GM19025 (cell line): ENCODE measurements around the gene CHCHD5.
"Not testable (repeated sequence)": the region's sequence is repeated elsewhere in the genome, so short reads cannot be mapped to it uniquely, and the experiment has no call there.

Experiments used
- ATAC-seq: cut with Tn5 transposase; IDR thresholded peaks from one replicate; pipeline ENCODE4 v1.9.1; 2021; ENCODE audit warnings: mild to moderate bottlenecking, low read depth, moderate library complexity; ENCODE audit not compliant: unreplicated experiment

Gene CHCHD5

DNA sequence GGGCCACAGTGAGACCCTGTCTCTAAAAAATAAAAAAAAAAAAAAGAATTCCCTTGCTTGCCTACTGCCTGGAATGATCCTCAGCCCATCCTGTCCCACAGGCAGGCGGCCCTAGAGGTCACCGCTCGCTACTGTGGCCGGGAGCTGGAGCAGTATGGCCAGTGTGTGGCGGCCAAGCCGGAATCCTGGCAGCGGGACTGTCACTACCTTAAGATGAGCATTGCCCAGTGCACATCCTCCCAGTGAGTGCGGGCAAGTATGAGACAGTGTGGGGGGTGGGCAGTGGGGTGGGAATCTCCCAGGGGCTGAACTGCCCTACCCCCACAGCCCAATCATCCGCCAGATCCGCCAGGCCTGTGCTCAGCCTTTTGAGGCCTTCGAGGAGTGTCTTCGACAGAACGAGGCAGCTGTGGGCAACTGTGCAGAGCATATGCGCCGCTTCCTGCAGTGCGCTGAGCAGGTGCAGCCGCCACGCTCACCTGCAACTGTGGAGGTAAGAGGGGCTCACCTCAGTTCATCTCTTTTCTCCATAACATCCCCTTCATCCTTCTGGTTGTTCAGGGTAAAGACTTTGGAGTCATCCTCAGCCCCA lies 1.6 kb downstream of the CHCHD5 start:
- ATAC-seq, result no peak

DNA sequence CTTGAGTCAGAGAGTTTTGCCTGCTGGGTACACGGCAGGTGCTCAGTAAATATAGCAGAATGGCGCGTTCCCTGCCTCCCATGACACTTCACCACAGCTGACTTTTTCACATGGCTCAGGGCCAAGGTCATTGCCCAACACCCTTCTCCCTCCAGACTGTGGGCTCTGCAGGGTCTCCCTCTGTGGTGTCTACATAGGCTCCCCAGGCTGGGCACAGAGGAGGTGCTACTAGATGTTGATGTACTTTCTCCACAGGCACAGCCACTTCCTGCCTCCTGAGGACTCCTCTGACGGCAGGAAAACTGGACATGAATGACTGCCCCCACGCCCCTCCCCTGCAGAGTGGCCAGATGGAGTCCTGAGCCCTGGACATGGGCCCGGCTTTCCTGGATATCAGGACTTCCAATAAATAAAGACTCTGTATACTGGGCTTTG lies 4.2 kb downstream of the CHCHD5 start:
- ATAC-seq, result no peak

DNA sequence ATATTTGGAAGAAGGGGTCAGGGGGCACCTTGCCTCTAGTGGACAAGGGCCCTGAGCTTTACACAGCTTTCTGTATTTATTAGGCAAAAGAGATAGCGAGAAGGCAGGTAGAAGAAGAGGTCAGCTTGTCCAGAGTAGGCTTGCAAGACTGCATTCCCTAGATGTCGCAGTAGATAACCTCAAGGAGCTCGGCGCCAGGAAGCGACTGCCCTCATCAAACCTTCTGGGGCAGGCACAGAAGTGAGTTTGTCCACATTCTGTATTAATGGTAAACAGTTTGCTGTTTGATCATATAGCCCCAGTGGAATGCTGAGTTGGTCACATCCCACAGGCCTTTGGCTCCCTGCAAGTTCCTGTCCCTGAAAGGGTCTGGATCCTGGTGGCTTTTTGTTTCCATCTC lies 7.0 kb downstream of the CHCHD5 start:
- ATAC-seq, result no peak

DNA sequence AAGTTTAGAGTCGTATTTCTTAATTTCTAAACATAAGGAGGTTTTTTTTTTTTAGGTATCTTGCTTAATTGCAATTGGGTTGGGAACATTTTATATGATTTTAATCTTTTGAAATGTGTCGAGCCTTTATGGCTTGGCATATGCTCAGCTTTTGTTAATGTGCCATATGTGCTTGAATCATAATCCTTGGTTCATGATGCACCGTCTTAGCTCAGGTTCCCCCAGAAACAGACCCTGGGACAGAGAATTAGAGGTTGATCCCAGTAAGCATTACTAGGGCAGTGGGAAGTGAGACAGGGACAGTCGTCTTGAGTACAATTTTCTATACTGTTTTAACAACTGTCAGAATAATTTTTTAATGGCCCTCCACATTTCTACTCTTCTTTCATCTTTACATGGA lies 9.3 kb downstream of the CHCHD5 start:
- no peak for ATAC-seq

DNA sequence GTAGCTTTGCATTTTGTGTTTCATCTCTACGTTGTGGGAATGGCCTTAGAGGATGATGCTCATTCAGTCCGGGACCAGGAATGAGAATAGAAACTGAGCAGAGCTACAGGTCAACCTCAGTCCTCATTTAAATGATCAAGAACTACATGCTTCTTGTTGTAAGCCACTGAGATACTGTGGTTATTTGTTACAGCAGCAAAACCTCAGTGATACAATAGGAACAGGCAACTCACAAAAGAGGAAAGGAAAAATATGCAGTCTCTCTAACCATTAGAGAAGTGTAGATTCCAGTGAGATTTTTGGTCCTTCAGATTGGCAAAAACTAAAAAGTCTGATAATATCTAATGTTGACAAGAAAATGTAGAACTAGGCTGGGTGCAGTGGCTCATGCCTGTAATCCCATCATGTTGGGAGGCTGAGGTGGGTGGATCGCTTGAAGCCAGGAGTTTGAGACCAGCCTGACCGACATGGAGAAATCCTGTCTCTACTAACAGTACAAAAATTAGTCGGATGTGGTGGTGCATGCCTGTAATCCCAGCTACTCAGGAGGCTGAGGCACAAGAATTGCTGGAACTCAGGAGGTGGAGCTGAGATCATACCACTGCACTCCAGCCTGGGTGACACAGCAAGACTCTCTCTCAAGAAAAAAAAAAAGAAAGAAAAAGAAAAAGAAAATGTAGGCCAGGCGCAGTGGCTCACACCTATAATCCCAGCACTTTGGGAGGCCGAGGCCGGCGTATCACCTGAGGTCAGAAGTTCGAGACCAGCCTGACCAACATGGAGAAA lies 13.3 kb downstream of the CHCHD5 start:
- no peak for ATAC-seq

DNA sequence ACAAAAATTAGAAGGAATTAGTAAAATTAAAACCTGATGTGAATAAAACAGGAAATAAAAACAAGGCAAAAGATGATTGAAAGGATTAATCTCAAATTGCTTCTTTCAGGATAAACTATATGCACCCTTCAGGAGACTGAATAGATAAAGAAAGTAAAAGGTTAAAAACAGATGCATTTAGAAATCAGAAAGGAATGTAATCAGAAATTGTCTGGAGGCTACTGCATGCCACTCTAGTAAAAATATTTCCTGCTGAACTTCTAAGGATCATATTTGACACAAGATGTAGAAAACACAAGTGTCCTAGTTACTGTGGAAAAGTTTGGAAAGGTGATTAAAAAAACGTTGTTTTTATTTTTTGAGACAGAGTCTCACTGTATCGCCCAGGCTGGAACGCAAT lies 16.2 kb downstream of the CHCHD5 start:
- ATAC-seq, result no peak

DNA sequence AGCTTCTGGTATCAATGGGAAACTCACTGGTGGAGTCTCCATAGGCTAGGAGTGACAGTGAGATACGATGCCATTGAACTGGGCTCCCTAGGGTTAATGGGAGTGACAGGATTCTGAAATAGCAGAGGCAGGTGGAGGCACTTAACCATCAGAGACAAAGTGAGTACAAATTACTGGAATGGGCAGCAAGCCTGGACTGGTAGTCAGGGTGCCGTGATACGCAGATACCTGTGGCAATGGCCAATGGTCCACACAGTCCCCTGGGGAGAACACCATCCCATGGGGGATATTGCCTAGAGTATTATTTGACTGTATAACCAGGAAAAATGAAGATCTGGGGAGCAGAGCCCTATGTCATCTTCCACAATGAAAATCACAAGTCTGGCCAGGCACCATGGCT lies 17.3 kb downstream of the CHCHD5 start:
- no peak for ATAC-seq

DNA sequence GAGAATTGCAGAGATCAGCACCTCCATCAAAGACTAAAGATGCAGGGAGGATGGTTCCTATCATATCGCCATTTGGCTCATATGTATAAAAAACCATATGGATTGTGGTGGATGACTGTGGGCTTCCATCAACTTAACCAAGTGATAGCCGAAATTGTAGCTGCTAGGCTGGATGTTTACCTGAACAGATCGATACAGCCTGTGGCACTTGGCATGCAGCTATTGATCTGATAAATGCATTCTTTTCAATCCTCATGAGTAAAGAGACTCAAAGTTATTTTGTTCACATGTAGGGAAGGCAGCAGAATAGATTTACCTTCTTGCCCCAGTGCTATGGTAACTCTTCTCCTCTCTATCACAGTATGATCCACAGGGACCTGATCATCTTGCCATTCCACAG lies 18.5 kb downstream of the CHCHD5 start:
- ATAC-seq, result no peak

DNA sequence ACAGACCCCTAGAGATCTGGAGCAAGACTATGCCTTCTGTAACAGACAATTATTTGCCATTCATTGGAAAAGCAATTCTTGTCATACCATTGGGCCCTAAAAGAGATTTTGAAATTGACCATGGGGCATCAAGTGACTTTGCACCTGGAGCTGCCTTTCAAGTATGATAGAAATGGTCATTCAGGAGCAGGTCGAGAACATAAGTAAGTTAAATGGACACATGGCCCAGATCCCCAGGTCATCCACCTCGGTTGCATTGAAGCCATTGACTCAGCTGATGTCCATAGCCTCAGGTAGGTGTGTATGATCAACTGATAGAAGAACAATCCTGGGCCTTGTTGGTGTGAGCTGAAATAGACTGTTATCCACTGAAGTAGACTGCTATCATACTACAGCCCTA lies 19.3 kb downstream of the CHCHD5 start:
- ATAC-seq, result no peak

DNA sequence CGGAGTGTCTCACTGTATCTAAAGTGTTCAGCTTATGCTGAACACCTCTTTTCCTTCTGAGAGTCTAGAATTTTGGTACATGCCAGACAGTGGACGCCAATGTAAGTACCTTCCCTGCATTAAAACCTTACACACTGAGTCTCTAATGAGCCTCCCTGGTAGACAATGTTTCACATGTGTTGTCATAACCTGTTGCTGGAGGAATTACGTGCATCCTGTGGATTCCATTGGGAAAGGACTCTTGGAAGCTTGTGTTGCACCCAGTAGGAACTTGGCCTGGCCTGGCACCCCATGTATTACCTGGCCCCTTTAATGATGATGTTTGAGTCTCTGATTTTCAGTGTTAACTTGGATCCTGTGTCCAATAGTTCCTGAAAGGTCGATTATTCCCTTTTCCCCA lies 20.5 kb downstream of the CHCHD5 start:
- ATAC-seq, result no peak

DNA sequence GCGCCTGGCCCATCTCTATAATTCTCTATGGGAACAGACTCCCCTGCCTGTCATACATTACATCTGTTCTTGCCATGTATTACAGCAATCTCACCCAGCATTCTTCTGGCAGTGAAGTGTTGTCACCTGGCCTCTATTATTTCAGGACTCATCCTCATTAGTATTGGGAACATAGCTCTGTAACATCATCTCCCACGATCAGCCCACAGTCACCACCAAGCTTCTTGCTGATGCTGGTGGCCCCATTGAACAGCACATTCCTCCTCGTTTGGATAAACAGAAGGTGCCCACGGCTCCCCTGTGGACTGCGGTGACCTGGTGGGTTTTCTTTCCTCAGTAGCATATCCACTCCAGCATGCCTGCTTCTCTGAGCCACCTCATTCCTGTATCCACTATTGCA lies 21.5 kb downstream of the CHCHD5 start:
- ATAC-seq, result no peak

DNA sequence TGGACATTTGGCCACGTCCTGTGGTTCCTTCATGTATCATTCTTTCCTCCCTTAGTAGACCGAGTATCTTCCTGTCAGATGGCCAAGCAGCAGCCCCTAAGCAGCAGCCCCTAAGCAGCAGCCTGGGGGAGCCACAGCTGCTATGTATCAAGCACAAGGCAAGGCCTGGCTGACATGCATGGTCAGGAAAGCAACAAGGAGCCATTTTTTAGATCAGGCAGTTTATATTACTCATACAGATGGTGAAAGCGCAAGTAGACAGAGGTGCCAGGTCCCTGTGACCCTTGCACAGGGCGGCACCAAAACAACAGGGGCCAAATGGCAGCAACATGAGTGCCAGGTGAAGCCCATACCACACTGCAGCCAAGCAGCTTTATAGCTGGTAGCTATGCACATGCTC lies 22.1 kb downstream of the CHCHD5 start:
- ATAC-seq, result no peak

DNA sequence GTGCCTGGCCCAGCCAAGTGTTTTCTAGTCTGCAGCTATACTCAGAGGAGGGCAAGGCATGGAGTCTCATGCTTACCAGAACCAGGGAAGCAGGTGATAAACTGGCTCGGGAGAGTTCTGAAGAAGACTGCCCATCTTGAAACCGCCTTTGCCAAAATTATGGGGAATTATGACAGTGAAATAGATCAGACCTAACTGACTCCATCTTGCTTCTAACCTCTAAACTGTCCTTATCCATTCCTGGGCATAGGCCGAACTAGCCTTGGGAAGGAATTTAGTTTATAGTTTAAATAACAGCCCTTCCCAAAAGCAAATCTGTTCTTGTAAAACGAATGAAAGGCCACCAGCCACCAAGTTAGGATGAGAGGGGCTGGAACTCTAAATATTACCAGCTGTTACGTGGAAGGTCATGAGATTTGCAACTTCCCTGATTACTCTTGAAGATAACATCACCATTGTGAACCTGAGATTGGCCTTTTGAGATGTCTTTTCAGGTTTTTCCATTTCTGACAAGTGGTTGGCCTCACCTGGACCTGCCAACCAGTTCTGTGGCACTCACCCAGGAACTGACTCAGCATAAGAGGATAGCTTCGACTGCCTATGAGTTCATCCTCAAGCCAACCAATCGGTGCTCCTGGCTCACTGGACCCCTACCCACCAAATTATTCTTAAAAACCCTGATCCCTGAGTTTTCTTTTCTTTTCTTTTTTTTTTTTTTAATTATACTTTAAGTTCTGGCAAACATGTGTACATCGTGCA lies 23.4 kb downstream of the CHCHD5 start:
- ATAC-seq, result no peak

DNA sequence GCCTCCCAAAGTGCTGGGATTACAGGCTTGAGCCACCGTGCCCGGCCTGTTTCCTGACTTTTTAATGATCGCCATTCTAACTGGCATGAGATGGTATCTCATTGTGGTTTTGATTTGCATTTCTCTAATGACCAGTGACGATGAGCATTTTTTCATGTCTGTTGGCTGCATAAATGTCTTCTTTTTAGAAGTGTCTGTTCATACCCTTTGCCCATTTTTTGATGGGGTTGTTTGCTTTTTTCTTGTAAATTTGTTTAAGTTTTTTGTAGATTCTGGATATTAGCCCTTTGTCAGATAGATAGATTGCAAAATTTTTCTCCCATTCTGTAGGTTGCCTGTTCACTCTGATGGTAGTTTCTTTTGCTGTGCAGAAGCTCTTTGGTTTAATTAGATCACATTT lies 24.9 kb downstream of the CHCHD5 start:
- not testable (repeated sequence) for ATAC-seq

DNA sequence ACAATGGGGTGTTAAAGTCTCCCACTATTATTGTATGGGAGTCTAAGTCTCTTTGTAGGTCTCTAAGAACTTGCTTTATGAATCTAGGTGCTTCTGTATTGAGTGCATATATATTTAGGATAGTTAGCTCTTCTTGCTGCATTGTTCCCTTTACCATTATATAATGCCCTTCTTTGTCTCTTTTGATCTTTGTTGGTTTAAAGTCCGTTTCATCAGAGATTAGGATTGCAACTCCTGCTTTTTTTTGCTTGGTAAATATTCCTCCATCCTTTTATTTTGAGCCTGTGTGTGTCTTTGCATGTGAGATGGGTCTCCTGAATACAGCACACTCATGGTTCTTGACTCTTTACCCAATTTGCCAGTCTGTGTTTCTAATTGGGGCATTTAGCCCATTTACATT lies 27.9 kb downstream of the CHCHD5 start:
- not testable (repeated sequence) for ATAC-seq

DNA sequence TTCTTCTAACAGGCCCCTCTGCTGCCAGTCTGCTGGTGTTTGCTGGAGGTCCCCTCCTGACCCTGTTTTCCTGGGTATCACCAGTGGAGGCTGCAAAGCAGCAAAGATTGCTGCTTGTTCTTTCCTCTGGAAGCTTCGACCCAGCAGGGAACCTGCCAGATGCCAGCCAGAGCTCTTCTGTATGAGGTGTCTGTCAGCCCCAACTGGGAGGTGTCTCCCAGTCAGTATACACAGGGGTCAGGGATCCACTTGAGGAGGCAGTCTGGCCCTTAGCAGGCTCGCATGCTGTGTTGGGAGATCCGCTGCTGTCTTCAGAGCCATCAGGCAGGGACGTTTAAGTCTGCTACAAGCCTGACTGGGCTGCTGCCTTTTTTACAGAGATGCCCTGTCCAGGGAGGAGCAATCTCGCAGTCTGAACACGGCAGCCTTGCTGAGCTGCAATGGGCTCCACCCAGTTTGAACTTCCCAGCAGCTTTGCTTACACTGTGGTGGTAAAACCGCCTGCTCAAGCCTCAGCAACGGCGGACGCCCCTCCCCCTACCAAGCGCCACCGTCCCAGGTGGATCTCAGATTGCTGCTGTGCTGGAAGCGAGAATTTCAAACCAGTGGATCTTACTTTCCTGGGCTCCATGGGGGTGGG lies 29.9 kb downstream of the CHCHD5 start:
- ATAC-seq, result no peak

DNA sequence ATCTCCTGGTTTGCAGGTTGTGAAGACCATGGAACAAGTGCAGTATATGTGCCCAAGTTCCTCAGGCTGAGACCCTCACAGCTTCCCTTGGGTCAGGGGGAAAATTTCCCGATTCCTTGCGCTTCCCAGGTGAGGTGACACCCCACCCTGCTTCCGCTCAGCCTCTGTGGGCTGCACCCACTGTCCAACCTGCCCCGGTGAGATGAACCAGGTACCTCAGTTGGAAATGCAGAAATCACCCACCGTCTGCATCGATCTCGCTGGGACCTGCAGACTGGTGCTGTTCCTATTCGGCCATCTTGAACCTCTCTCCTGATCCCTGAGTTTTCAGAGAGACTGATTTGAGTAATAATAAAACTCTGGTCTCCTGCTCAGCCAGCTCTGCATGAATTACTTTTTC lies 30.6 kb downstream of the CHCHD5 start:
- ATAC-seq, result no peak

DNA sequence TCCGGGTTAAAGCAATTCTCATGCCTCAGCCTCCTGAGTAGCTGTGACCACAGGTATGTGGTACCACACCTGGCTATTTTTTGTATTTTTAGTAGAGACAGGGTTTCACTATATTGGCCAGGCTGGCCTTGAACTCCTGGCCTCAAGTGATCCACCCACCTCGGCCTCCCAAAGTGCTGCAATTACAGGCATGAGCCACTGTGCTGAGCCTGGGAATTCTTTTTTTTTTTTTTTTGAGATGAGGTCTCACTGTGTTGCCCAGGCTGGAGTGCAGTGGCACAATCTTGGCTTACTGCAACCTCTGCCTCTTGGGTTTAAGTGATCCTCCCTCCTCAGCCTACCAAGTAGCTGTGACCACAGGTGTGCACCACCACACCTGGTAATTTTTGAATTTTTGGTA lies 31.4 kb downstream of the CHCHD5 start:
- ATAC-seq, result not testable (repeated sequence)

DNA sequence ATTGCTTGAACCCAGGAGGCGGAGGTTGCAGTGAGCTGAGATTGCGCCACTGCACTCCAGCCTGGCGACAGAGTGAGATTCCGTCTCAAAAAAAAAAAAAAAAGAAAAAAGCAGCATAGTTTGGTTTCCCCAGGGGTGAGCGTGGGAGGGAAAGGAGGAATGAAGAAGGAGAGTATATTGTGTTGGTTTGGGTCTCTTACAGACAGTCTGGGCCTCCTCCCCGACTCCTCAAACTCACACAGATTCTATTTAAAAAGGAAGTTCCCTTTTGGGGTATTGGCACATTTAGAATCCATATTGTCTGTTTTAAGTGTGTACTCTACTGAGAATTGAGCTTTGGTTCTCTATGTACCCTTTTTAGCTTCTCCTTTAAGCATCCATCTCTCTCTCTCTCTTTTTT lies 34.0 kb downstream of the CHCHD5 start:
- no peak for ATAC-seq

DNA sequence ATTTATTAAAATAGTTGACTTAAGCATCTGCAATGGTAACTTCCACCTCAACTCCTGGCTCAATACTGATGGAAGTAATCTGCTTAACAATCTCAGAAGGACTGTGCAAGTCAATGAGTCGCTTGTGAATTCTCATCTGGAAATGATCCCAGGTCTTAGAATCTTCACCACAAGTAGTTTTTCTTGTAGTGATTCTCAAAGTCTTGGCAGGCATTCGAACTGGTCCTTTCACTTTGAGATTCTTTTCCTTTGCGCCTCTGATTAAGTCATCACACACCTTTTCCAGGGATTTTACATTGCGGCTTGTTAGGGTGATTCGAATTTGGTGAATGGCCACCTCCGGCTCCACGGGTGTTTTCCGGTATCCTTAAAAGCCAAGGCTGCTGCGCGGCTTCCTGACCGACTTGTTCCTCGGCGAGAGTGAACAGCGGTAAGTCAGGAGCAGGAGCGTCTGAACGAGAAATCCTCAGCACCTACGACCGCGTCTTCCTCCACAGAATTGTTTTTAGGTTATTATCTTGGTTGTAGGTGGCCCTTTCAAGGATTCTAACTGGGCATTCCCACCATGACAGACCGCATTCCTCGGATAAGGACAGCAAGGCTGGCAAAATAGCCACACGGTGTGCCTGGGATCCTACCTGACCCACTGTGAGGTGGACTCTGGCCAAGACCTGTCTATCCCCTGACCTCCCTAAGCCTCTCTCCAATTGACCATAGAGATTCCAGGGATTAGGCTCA lies 37.5 kb downstream of the CHCHD5 start:
- ATAC-seq, result no peak

DNA sequence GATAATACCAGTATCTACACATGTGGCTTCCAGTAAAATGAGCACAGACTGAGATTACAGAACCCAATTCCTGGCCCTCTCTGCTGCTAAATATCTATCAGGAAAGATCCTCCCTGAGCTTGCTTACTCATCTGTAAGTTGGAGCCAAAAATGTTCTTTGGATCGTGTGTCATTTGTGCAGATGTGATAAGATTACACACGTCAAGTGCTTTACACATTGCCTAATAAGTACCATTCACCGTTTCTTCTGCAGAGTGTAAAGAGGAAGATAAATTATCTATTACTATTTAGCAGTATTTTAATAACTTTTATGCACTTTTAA lies 38.1 kb downstream of the CHCHD5 start:
- no peak for ATAC-seq
